ENCODE data around the gene CRYBB3. TPM values are rescaled to one million over a fixed set of nuclear protein-coding genes. Genes with fewer than 3 reads are reported as not detected.

The CRYBB3 gene
- total and polyA plus RNA-seq, 2 donors (not counting 3 experiments of a cell fraction or from before 2014, with no cell fraction given), result 0.59 to 1.2 TPM

Small RNA genes lying within 50 kb of the gene (small RNA-seq; reads per million reads assigned to genes)
- not detected for gene Z99916.2 (ENCODE audit: insufficient read depth, insufficient read length, low read depth, low replicate concordance)

Other genes starting within 250 kb of the CRYBB3 start
- 78.9 and 85.1 TPM in 2 replicates for gene KIAA1671, start 247.1 kb upstream of the CRYBB3 start, total RNA-seq
- 18.9 and 23.1 TPM in 2 replicates for gene KIAA1671, start 247.1 kb upstream of the CRYBB3 start, polyA plus RNA-seq
- gene CRYBB2, start 19.8 kb downstream of the CRYBB3 start, total RNA-seq, result 1.4 TPM in 1 of 2 replicates, not detected in the other
- gene CRYBB2, start 19.8 kb downstream of the CRYBB3 start, polyA plus RNA-seq, result 0.24 and 0.36 TPM in 2 replicates

Measured in endothelial cell of umbilical vein (primary cell).